Measurements from ENCODE around the gene AGMO. TPM values are rescaled to one million over a fixed set of nuclear protein-coding genes. Genes with fewer than 3 reads are reported as not detected.

The AGMO gene
- total RNA-seq, 1 donor from 2014 or later, result 0.41 TPM

DNA sequence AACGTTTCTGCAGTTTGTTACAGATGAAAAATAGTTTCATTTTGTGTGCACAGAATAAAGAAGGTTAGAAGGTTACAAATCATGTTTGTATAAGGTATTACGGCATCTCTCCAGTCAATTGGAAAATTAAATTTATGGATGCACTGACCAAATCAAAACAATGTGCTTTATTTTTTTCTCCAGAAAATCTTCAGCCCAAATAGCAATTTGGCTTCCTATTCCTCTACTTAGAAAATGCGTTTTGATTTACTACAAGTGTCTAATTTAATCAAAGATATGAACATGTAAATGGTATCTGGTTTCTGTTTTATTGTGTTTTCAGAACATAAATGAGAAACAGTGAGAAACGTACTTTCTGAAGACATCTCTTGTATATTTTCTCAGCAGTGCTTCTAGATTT, 63.4 kb downstream of the AGMO start:
- DNase-seq, result peak; percentile 10

DNA sequence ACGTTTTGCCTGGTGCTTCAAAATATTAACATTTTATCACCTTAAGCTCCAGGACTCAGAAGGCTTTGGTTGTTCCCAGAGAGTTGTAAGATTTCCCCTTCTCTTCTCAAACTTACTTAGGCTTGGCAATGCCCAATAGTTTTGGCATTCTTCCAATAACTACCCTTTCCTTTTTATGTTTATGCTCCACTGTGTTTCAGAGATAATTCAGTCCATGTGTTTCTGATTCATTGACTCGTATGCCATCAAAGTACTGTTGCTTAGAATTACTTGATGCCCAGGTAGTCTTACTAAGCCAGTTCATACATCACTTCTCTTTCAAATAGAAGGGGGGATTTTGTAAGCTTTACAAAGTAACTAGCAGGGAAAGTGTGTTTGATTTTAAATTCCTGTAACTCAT, 66.6 kb downstream of the AGMO start:
- DNase-seq, result no peak

DNA sequence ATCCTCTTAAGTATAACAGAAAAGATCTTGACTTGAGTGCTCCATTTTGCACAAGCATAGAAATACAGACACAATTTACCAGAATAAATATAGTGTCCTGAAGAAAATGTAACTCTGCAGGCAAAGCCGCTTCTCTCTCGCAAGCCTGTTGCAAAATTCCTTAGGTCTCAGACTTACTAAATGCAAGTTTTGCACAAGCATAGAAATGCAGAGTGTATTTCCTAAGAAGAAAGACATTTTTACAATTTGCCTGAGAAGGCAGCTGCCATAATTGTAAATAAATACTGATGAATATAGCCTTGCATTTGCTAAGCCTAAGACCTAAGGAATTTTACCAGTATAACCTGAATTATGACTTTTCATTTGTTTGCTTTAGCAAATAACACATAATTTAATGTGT, 67.1 kb downstream of the AGMO start:
- peak; percentile 18 for DNase-seq

DNA sequence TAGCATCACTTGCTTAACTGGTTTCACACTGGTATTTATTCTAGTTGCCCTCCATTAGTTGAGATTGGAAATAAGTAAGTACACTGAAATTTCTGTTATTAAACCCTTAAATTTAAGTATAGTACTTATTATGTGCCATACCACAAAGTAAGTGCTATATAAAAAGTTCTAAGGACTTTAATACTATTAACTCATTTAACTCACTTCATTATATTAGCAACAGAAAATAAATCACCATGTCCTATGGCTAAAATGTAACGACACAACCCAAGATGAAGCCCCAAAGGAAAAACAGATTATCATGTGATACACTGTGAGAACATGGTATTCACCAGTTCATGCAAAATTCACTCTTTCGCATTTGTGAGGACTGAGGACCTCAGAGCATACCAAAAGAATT, 70.5 kb downstream of the AGMO start:
- no peak for DNase-seq

DNA sequence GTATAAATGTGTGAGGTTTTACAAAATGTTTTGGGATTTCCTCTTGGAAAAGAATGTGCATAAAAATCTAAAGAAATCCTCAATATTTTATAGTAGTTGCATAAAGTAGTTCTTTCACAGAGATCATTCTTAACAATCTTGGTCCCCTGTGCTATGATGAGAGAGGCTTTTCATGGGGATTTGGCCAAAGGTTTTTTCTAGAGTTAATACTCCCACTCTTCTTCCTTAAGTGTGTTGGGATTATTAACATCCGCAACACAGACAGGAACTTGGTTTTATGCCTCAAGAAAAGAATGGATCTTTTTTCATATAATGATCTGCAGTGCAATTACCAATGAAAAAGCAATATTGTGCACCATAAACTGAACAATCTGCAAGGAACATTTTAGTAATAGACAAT, 71.5 kb downstream of the AGMO start:
- peak; percentile 12 for DNase-seq

DNA sequence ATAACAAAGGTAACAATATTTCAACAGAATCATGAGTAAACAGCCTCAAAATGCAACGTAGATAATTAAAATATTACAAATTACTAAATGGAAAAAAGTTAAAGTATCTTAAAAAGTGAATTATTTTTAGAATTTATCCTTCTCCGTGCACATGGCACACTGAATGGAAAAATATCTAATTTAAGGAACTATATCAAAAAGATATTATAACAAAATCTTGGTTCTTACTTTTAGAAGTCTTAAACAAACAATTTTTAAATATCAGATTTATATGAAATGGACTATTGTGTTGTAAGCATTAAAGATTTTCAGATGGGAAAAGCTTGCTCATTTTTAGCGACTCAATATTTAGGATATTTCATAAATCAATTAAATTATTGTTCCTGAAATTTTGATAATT, 72.0 kb downstream of the AGMO start:
- DNase-seq, result no peak

DNA sequence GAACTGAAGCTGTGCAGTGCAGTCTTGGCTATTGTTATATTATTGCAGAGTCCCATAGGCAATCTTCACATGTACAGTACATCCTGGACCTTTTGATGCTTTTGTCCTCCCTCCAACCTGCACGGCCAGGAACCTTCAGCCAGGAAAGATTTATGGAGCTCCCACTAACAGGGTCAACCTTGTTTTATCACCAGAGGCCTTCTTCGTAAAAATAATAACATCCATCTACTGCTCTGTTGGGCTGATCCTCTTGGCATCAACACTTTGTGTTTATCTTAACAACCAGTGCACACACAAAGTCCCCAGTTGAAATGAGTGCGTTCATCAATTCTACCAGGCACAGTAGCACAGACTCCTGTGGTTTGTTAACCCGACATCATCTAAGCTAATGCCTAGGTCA, 72.4 kb downstream of the AGMO start:
- DNase-seq, result peak; percentile 35

DNA sequence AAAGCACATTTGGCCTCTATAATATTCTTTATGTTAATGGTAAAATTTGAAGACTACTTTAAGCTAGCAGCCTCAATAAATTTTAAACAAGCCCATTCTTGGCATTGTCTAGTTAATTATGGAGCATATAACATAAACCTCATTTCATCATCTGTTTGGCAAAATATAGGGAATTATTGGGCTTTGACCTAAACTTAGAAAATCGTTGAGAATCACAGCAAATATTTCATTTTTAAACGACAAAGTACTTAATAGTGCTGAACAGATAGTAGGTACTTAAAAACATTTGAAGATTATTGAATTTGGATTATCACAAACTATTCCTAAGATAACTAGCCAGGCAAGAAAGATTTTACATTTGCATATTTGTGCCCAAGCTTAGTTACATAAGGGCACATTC, 73.4 kb downstream of the AGMO start:
- no peak for DNase-seq

DNA sequence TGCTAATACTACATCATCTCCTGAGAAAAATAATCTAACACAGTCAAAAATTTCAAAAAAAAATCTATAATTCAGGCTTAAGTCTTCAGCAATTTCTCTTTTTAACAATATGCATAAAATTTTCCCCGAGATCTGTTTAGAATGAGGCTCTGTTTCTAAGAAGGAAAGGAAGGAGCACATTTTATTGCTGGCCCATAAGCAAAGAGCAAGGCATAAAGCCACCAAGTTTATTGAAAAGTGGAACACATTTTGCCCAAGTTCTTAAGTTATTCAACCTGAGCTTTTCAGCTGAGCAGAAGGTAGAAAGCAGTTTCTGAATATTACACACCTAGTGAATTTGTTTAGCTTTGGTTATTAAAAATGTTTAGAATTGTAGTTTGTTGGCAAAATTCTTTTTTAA, 73.9 kb downstream of the AGMO start:
- no peak for DNase-seq

DNA sequence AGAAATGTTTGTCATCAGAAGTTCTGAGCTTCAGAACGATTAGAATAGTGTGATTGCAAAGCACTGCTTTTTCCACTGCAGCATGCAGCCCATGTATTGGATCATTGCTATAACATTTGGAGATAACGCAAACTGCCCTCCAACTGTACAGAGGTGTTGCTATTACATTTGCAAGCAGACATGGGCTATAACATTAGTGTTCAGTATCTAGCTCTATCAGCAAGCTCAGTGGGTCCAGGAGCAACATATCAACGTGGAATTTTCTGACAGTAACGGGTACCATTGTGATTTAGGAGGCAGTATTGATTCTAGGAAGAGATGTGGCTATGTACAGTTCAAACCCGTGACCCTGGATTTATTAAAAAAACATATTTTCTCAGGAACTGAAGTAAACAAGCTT, 75.8 kb downstream of the AGMO start:
- DNase-seq, result no peak

DNA sequence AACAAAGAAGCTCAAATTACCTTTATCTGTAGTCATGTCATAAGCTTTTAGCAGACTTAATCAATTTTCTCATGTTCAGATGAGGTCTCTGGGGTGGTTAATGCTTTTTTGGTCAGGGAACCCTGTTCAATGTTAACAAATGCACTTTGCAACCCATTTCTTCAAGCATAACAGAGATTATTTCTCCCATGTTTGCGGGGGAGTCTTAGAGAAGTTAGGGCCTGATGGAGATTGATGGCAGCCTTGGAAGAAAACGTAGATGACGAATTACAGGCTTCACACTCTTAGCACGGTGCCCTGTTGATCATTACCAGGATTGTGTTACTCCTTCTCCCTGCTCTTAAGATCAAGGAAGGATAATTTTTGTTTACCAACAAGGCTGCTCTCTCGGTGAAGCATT, 76.4 kb downstream of the AGMO start:
- no peak for DNase-seq

DNA sequence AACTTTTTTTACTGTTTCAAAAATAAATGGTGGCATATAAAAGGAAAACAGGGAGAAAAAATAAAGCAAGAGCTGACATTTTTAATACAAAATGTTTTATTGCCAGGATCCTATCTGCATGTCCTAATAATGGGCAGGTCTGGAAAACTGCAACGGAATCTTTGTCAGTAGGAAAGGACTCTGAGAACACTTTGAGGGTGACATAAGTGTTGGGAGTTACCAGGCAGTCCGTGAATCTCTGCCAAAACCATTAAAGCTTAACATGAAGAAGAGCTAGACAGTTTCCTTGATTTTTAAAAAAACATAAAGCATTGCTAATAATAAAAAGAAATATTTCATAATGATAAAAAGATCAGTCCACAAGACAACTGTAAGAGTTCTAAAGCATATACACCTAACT, 80.7 kb downstream of the AGMO start:
- DNase-seq, result no peak

DNA sequence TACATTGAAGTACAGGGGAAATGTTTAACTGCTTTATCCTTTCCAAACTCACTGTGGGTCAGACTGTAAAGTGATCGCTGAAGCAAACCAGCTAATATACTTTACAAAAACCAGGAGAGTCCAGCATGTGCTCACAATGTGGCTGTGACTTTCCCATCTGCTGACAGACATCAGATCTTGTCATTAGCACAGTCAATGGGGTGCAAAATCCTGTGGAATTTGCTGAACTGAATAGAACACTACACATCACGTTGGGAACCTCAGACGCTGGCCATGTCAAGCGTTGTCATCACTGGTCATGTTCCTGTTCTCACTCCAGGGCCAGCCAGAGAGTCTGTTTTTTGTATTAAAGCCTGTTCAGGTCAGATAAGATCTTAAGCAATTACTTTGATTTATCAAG, 83.4 kb downstream of the AGMO start:
- peak; percentile 30 for DNase-seq

DNA sequence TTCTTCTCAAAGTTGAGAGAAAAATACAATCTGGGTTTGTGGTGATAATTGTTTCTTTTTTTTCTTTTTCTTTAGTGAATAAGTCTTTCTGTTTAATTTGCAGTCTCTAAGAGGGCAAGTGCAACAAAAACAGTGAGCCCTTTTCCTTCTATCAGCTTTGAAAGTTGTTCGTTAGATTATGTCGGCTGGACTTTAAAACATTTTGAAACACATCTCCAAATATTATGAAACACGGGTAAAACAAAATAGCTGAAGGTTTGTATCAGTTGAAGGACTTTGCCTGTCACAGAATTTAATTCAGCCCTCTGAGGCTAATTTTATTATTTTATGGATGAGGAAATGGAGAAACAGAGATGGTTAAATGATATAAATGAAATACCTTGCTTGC, 85.3 kb downstream of the AGMO start:
- DNase-seq, result no peak

DNA sequence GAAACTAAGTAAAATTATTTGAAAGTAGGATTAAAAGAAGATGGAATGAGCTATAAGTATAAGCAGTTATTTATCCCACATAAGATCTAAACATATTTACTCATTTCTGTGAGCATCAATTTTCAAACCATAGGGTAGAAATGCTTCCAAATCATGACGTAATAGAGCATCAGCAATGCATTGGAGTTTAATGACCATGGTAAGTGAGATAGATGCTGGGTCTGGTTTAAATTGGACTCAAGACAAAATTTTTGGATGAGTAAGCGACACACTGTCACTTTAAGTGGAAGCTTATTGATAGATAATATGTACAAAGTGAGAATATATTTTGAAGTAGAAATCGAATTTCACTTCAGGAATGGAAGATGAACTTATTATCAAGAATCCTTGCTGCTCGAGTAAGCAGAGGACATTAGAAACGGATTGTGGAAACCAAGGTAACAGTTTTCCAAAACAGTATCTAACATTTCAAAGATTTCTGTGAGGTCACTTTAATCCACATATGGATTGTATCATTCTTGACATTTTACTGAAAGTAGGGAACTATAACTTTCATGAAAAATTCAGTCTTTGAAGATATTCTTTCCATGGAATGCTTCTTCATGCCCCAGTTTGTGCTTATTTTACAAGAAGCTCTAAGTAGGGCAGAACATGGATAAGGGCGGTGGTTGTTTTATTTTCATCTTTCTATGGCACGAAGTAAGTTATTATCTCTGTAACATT, 85.8 kb downstream of the AGMO start:
- peak; percentile 67 for DNase-seq

DNA sequence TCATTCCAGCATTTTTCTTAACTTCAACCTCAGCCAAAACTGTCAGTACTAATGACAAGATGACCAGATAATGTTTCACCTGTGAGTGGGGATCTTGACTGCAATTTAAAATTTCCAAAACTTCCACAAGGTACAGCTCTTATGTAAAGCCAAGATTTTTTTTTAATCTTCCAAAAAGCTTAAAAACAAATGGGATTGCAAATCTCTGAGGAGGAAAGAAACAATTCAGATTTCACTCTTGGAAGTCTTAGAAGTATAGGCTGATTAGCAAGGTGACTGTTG, 90.2 kb downstream of the AGMO start:
- DNase-seq, result peak; percentile 52

DNA sequence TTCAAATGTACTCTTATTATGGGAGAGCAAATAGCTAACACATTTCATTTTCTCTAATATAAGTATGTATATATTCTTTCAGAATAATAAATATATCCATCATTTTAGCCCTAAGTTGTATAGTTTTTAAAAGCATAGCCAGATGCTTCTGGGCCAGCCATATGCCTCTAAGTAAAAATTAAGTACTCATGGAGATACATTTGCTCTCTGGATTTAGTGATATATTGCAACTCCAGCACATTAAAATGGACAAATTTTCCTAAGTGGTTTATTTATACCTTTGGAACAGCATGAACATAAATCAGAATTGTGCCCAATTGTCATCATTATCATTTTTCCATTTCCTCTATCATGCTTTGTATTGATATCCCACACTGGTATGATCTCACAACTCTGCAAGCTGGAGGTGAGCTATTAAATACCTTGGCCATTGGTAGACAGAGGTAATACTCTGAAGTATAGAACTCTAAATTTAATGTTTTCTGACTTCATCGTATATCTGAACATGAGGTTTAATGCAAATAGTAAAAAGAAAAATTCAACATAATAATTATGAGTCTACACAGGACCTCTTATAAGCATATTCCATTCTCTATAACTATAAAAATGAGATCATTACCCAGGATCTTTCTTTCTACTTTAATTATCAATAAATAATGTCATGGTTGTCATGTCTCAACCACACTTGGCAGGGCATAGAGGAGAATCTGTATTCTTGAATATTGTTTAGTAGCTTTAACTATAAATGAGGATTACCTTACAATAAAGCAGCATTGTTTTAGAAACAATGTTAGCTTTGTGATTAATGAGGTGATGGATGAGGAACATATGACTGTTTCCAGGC, 90.8 kb downstream of the AGMO start:
- DNase-seq, result no peak

DNA sequence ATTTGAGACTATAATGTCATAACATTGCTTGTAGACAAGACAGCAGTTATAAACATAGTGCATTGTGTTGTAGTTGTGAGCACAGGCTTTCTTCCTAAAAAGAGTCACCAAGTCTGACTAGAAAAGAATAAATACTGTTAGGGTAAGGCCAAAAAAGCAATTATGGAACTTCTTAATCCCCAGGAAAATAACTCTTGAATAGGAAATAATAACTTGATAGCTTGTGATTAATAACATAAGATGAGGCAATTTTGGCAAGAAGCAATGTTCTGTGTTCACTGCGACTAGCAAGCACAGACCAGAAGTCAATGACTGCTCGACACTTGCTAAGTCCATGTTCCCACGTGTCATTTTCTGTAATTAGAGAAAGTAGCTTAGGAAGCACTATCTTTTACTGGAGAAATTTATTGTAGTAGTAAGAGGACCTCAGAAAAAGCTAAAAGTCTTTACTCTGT, 97.1 kb downstream of the AGMO start:
- DNase-seq, result no peak

DNA sequence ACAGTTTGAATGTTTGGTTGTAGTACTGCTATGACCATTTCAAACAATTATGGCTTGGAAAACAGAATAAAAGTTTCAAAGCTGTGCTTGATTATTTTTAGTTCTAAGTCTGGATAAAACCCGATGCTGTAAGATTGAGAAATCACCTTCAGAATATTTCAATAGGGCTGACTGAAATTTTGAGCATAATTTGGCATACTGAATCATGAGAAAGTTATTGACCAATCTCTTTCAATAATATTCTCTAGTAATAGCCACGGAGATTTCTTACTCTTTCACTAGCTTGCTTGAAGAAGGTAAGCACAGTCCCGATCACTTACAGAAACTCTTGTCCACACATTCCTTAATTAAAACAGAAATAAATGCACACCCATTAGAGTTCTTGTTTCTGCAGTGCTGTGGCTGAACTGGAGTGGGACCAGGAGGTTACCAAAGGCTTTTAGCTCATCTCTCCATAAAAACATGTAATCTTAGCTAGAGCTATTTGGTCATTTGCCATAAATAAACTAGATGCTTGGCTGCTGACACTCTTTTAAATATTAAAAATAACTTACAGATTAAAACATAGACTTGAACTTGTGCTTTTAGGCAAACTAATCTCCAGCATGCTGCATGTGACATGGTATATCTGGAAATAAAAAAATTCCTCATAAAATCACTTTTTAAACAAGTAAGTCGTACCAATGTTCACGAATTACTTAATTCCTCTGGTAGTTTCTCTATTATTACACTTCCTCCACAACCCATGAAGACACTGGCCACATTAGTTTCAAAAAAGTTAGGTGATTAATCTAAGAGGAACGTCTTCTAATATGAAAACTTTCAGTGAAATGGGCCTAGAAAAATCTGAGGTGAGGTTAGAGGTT, 97.8 kb downstream of the AGMO start:
- DNase-seq, result no peak

DNA sequence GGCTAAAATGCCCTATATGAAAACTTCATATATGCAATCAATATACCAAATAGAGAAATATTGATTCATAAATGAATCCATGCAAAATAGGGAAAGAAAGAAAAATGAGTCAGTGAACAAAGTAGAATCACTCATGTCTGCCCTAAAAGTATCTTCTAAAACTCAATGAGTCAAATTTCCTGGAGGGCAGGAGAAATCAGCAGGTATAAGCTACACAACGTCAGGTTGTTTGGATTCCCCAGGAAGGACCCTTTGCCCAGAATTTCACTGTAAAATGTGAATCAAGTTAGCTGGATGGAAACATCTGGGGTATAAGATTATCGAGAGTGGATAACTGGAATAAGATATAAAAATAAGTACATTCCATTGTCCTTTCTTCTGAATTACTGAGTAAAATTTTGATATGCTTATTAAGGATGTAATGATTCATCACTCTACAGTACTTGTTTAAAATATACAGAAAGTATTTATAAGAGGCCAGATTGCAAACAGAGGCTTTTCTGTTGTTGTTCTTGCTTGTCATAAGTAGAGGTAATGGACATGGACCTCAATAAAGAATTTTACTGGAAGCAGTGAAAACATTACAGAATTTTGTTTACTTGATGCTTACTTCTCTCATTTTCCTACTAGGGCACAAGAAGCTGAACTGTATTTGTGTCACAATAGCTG, 99.0 kb downstream of the AGMO start:
- DNase-seq, result no peak

DNA sequence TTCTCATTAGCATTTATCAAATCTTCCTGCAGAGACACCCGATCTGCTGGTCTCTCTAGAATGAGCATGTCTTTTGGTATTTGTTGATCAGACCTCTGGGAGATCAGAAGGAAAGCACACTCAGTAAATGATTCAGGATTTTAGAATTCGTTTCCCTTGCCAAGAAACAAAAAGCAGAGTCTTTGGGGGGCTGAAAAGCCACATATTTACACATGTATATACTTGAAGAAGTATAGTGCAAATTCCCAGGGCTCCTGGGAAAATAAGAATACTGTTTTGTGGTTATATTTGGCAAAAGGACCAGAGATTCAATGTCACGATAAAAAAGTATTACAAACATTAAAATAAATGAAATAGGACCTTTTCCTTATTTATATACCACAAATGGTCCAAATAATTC, 100.2 kb downstream of the AGMO start:
- DNase-seq, result no peak

DNA sequence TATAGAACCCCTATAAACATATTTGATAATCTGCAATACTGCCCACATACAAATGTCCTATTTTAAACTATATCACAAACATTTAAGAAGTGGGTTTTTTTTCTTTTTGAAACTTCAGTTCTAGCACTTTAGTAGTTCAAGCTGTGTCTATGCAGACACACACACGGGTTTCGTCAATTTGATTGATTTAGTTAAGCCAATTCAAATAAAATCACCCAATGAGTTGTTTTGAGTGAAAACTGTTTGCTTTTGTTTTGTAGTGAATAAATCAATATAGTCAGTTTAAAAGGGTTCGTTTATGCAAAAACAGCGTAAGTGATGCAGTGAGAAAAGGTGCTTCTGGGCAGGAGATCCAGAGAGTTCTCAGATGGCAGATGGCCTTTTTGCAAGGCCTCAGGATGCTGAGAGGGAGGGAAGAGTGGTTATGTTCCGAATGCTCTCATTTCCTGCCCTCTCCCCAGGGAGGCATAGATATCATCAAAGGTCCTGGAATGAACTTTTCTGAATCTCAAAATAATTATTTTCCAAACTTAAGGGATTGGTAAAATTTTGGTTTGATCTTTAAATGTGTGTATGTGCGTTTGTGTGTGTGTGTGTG, 102.7 kb downstream of the AGMO start:
- DNase-seq, result peak; percentile 24

Data from tongue (tissue), 2 donors.